Measurements from ENCODE around the gene RAPGEF1.

- TF ChIP-seq EZH2phosphoT487 (IDR thresholded peaks at IDR 0.05; ENCODE audit: insufficient read depth, low read depth), result no peak
- TF ChIP-seq EZH2 (IDR thresholded peaks at IDR 0.05; ENCODE audit: insufficient read depth, poor library complexity, severe bottlenecking), result no peak
Observed at GRCh38 chr9:131603711-131604439, 136.0 kb downstream of the RAPGEF1 start.
